Progenitor cell of endocrine pancreas (in vitro differentiated cells): ENCODE results near the gene ERGIC3. TPM values are rescaled to one million over a fixed set of nuclear protein-coding genes. Genes with fewer than 3 reads are reported as not detected.

ENCODE experiments used
- DNase-seq: peaks from one replicate; pipeline ENCODE4 v3.0.0; 2021; ENCODE audit warnings: low spot score; ENCODE audit not compliant: unreplicated experiment
- H3K27ac Mint-ChIP-seq: 2 replicates; pipeline ENCODE4 v1.8.0; 2021; ENCODE audit warnings: mild to moderate bottlenecking, moderate library complexity, mixed read lengths
- H3K27me3 Mint-ChIP-seq: 2 replicates; pipeline ENCODE4 v1.8.0; 2021; ENCODE audit warnings: mixed read lengths
- H3K36me3 Mint-ChIP-seq: 2 replicates; pipeline ENCODE4 v1.8.0; 2022; ENCODE audit warnings: mixed read lengths; ENCODE audit not compliant: insufficient read depth
- H3K4me1 Mint-ChIP-seq: 2 replicates; pipeline ENCODE4 v1.8.0; 2021; ENCODE audit warnings: low read depth, mixed read lengths
- H3K4me3 Mint-ChIP-seq: 2 replicates; pipeline ENCODE4 v1.8.0; 2021; ENCODE audit warnings: low read depth, mild to moderate bottlenecking, moderate library complexity, mixed read lengths
- H3K9me3 Mint-ChIP-seq: 2 replicates; pipeline ENCODE4 v1.8.0; 2021; ENCODE audit warnings: low read depth, mixed read lengths
- CTCF ChIP-seq: fragments of 200-600 bp; sonication (generic); IDR thresholded peaks from one replicate; pipeline ENCODE4 v1.5.0; 2021; ENCODE audit warnings: antibody characterized with exemption, mild to moderate bottlenecking; ENCODE audit not compliant: unreplicated experiment
- total RNA-seq: library from RNA; stranded (reverse); gene quantifications from 2 replicates; pipeline ENCODE4 v1.2.1, GENCODE V29; 2021

Gene ERGIC3
- total RNA-seq, 1 donor from 2014 or later: 286 TPM

- H3K4me1 Mint-ChIP-seq: peaks cover 2% of the 10 kb centered on the region
- no peak overlapping the region for H3K27ac Mint-ChIP-seq
- TF ChIP-seq CTCF: no peak
- DNase-seq: no peak
- H3K9me3 Mint-ChIP-seq: peaks cover 10% of the 10 kb centered on the region
- H3K27me3 Mint-ChIP-seq: peaks cover 7% of the 10 kb centered on the region
- no peaks in the 10 kb centered on the region for H3K36me3 Mint-ChIP-seq
- H3K4me3 Mint-ChIP-seq: no peak overlapping the region
These were observed 31.0 kb downstream of the ERGIC3 start for GRCh38 chr20:35572838-35573237.

GRCh38 chr20:35575958-35576357, 34.1 kb downstream of the ERGIC3 start:
- peaks cover 7% of the 10 kb centered on the region for H3K27me3 Mint-ChIP-seq
- H3K36me3 Mint-ChIP-seq: no peaks in the 10 kb centered on the region
- peaks cover 10% of the 10 kb centered on the region for H3K9me3 Mint-ChIP-seq
- no peak for DNase-seq
- no peak overlapping the region for H3K4me3 Mint-ChIP-seq
- TF ChIP-seq CTCF: no peak
- no peak overlapping the region for H3K27ac Mint-ChIP-seq
- H3K4me1 Mint-ChIP-seq: no peaks in the 10 kb centered on the region

- peaks cover 7% of the 10 kb centered on the region for H3K27me3 Mint-ChIP-seq
- TF ChIP-seq CTCF: no peak
- H3K36me3 Mint-ChIP-seq: no peaks in the 10 kb centered on the region
- H3K4me1 Mint-ChIP-seq: no peaks in the 10 kb centered on the region
- peaks cover 10% of the 10 kb centered on the region for H3K9me3 Mint-ChIP-seq
- H3K27ac Mint-ChIP-seq: no peak overlapping the region
- no peak for DNase-seq
- no peak overlapping the region for H3K4me3 Mint-ChIP-seq
These were observed 34.9 kb downstream of the ERGIC3 start for GRCh38 chr20:35576816-35577215.

- Mint-ChIP-seq H3K27ac (no peak overlapping the region), H3K4me1 (no peaks in the 10 kb centered on the region), H3K27me3 (peaks cover 7% of the 10 kb centered on the region), H3K9me3 (peaks cover 5% of the 10 kb centered on the region), H3K4me3 (no peak overlapping the region), H3K36me3 (no peaks in the 10 kb centered on the region)
- DNase-seq: no peak
- TF ChIP-seq CTCF: no peak
These were observed 36.6 kb downstream of the ERGIC3 start for GRCh38 chr20:35578469-35578868.

- peaks cover 3% of the 10 kb centered on the region for H3K9me3 Mint-ChIP-seq
- H3K36me3 Mint-ChIP-seq: no peaks in the 10 kb centered on the region
- no peaks in the 10 kb centered on the region for H3K4me1 Mint-ChIP-seq
- DNase-seq: no peak
- peaks cover 7% of the 10 kb centered on the region for H3K27me3 Mint-ChIP-seq
- no peak overlapping the region for H3K27ac Mint-ChIP-seq
- no peak overlapping the region for H3K4me3 Mint-ChIP-seq
- no peak for TF ChIP-seq CTCF
These were observed 37.3 kb downstream of the ERGIC3 start for GRCh38 chr20:35579196-35579595.
